ENCODE results near the gene ARID1B.
A peak's percentile ranks its signal among the peaks of the same experiment; 100 is the strongest.

The ARID1B gene

GRCh38 chr6:156881687-156882629 lies 104.8 kb downstream of the ARID1B start:
- DNase-seq, result no peak

- DNase-seq, result peak; percentile 74
Observed at GRCh38 chr6:156883497-156884252, 106.5 kb downstream of the ARID1B start.

- no peak for DNase-seq
Observed at GRCh38 chr6:156884306-156884705, 107.1 kb downstream of the ARID1B start.

- DNase-seq, result no peak
Observed at GRCh38 chr6:156885562-156885961, 108.4 kb downstream of the ARID1B start.

- no peak for DNase-seq
Observed at GRCh38 chr6:156886409-156886808, 109.2 kb downstream of the ARID1B start.

- DNase-seq, result no peak
Observed at GRCh38 chr6:156887623-156888269, 110.6 kb downstream of the ARID1B start.

- DNase-seq, result peak; percentile 55
Observed at GRCh38 chr6:156889469-156889868, 112.3 kb downstream of the ARID1B start.

GRCh38 chr6:156889986-156890385 lies 112.8 kb downstream of the ARID1B start:
- DNase-seq, result no peak

GRCh38 chr6:156890627-156891314 lies 113.6 kb downstream of the ARID1B start:
- no peak for DNase-seq

GRCh38 chr6:156897907-156898531 lies 120.8 kb downstream of the ARID1B start:
- no peak for DNase-seq

- no peak for DNase-seq
Observed at GRCh38 chr6:156899071-156899470, 121.9 kb downstream of the ARID1B start.

GRCh38 chr6:156899532-156900135 lies 122.5 kb downstream of the ARID1B start:
- DNase-seq, result no peak

- no peak for DNase-seq
Observed at GRCh38 chr6:156900292-156900691, 123.1 kb downstream of the ARID1B start.

- no peak for DNase-seq
Observed at GRCh38 chr6:156901309-156902019, 124.3 kb downstream of the ARID1B start.

- no peak for DNase-seq
Observed at GRCh38 chr6:156902782-156903181, 125.6 kb downstream of the ARID1B start.

- no peak for DNase-seq
Observed at GRCh38 chr6:156904176-156904967, 127.2 kb downstream of the ARID1B start.

- no peak for DNase-seq
Observed at GRCh38 chr6:156905801-156906200, 128.6 kb downstream of the ARID1B start.

- DNase-seq, result no peak
Observed at GRCh38 chr6:156906451-156906850, 129.3 kb downstream of the ARID1B start.

GRCh38 chr6:156909212-156910010 lies 132.2 kb downstream of the ARID1B start:
- DNase-seq, result no peak

- DNase-seq, result no peak
Observed at GRCh38 chr6:156910011-156910334, 132.8 kb downstream of the ARID1B start.
